ENCODE data around the gene USP8. TPM values are rescaled to one million over a fixed set of nuclear protein-coding genes. Genes with fewer than 3 reads are reported as not detected.

USP8 gene
- total and polyA plus RNA-seq, 7 donors, result 22.2 to 59.2 (median 49.6) TPM

GRCh38 chr15:50519740-50520425, 95.7 kb downstream of the USP8 start:
- Histone ChIP-seq H3K4me3 (no peak overlapping the region), H3K27me3 (no peaks in the 10 kb centered on the region), H3K36me3 (no peaks in the 10 kb centered on the region), H3K27ac (no peak overlapping the region), H3K4me1 (peaks cover 0 to 6% (median 1%) of the 10 kb centered on the region in 4 donors), H3K9me3 (no peaks in the 10 kb centered on the region)
- 48 to 75% methylated on average over 7 of the region's 7 CpGs for WGBS, 2 donors
- intact Hi-C loops (cut with DNase I), result no loop called here
- DNase-seq, result no peak
- TF ChIP-seq POLR2A (IDR thresholded peaks at IDR 0.05) (no peak), EP300 (IDR thresholded peaks at IDR 0.05) (no peak), POLR2AphosphoS5 (IDR thresholded peaks at IDR 0.05) (no peak), CTCF (IDR thresholded peaks at IDR 0.05) (no peak)

- no peak for DNase-seq
- no peaks in the 10 kb centered on the region for H3K36me3 ChIP-seq
- no peak overlapping the region for H3K27ac ChIP-seq
- 27 to 61% methylated on average over 5 of the region's 5 CpGs for WGBS, 2 donors
- no peak for TF ChIP-seq POLR2AphosphoS5 (IDR thresholded peaks at IDR 0.05)
- no peak for TF ChIP-seq POLR2A (IDR thresholded peaks at IDR 0.05)
- no peak for TF ChIP-seq EP300 (IDR thresholded peaks at IDR 0.05)
- no peak for TF ChIP-seq CTCF (IDR thresholded peaks at IDR 0.05)
- H3K4me3 ChIP-seq, result no peak overlapping the region
- H3K9me3 ChIP-seq, result no peaks in the 10 kb centered on the region
- H3K27me3 ChIP-seq, result no peaks in the 10 kb centered on the region
- peaks cover 0 to 6% (median 1%) of the 10 kb centered on the region in 4 donors for H3K4me1 ChIP-seq
- intact Hi-C loops (cut with DNase I), result no loop called here
Measured at GRCh38 chr15:50523851-50524251, 99.6 kb downstream of the USP8 start.

- no peak overlapping the region for H3K27ac ChIP-seq
- H3K36me3 ChIP-seq, result no peaks in the 10 kb centered on the region
- TF ChIP-seq CTCF (IDR thresholded peaks at IDR 0.05) (no peak), POLR2A (IDR thresholded peaks at IDR 0.05) (no peak), EP300 (IDR thresholded peaks at IDR 0.05) (no peak), POLR2AphosphoS5 (IDR thresholded peaks at IDR 0.05) (no peak)
- no peaks in the 10 kb centered on the region for H3K27me3 ChIP-seq
- no peaks in the 10 kb centered on the region for H3K4me1 ChIP-seq
- H3K9me3 ChIP-seq, result peaks cover 0 to 3% (median 0%) of the 10 kb centered on the region in 4 donors
- WGBS, 2 donors, result 89 to 92% methylated on average over 4 of the region's 4 CpGs
- intact Hi-C loops (cut with DNase I), result no loop called here
- no peak for DNase-seq
- H3K4me3 ChIP-seq, result no peak overlapping the region
Measured at GRCh38 chr15:50531163-50531562, 107.0 kb downstream of the USP8 start.

GRCh38 chr15:50531766-50532165, 107.6 kb downstream of the USP8 start:
- no peaks in the 10 kb centered on the region for H3K36me3 ChIP-seq
- H3K4me1 ChIP-seq, result no peaks in the 10 kb centered on the region
- intact Hi-C loops (cut with DNase I), result no loop called here
- no peak overlapping the region for H3K27ac ChIP-seq
- 77 to 85% methylated on average over 4 of the region's 4 CpGs for WGBS, 2 donors
- no peaks in the 10 kb centered on the region for H3K27me3 ChIP-seq
- TF ChIP-seq EP300 (IDR thresholded peaks at IDR 0.05) (no peak), CTCF (IDR thresholded peaks at IDR 0.05) (no peak), POLR2AphosphoS5 (IDR thresholded peaks at IDR 0.05) (no peak), POLR2A (IDR thresholded peaks at IDR 0.05) (no peak)
- DNase-seq, result no peak
- no peak overlapping the region for H3K4me3 ChIP-seq
- peaks cover 0 to 3% (median 0%) of the 10 kb centered on the region in 4 donors for H3K9me3 ChIP-seq

- Histone ChIP-seq H3K4me3 (no peak overlapping the region), H3K27me3 (no peaks in the 10 kb centered on the region), H3K4me1 (no peaks in the 10 kb centered on the region), H3K27ac (no peak overlapping the region), H3K9me3 (no peaks in the 10 kb centered on the region), H3K36me3 (no peaks in the 10 kb centered on the region)
- DNase-seq, result no peak
- TF ChIP-seq POLR2A (IDR thresholded peaks at IDR 0.05) (no peak), CTCF (IDR thresholded peaks at IDR 0.05) (no peak), POLR2AphosphoS5 (IDR thresholded peaks at IDR 0.05) (no peak), EP300 (IDR thresholded peaks at IDR 0.05) (no peak)
- 89 to 92% methylated on average over 2 of the region's 2 CpGs for WGBS, 2 donors
- intact Hi-C loops (cut with DNase I), result no loop called here
Measured at GRCh38 chr15:50542887-50543210, 118.6 kb downstream of the USP8 start.
